Right lung (tissue), 5 donors: ENCODE measurements around the gene CACNB4. TPM values are rescaled to one million over a fixed set of nuclear protein-coding genes. Genes with fewer than 3 reads are reported as not detected.

Experiments used
- DNase-seq, 2 donors: peaks; one replicate each; pipeline ENCODE4 v3.0.0-alpha.2; 2013
- polyA plus RNA-seq, 5 donors: library from polyadenylated mRNA; unstranded; fragments of 120-200 nt; gene quantifications; one replicate each; pipeline versions ENCODE4 v1.2.1 to v1.2.3, GENCODE V29; 2013; ENCODE audit warnings: inconsistent platforms in 1 of 5, low replicate concordance in 1 of 5; ENCODE audit not compliant: insufficient read length in 5 of 5, insufficient read depth in 1 of 5

CACNB4 gene
- polyA plus RNA-seq, 5 donors: 4.2 to 12.8 (median 9.3) TPM

DNA sequence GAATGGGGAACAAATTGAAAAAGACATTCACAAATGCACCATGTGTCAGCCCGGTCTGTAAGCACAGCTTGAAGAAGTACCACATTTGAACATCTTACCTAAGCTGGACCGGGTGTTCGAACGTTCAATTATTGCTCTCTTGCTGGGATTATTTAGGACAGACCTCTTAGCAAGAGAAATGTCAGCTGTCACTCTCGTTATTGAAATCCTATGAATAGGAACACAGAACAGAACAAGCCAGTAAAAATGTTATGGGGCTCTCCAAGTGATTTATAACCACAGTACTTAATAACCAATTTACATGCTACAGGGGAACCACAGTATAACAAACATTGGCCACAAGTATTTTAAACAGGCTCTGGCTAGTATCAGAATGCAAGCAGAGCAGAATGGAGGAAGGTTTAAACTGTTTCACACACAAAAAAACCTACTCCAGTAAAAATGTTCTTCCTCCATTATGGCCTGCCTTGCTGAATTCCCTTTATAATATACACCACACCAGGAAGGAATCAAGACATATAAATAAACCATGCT, 238.2 kb downstream of the CACNB4 start:
- DNase-seq: no peak

DNA sequence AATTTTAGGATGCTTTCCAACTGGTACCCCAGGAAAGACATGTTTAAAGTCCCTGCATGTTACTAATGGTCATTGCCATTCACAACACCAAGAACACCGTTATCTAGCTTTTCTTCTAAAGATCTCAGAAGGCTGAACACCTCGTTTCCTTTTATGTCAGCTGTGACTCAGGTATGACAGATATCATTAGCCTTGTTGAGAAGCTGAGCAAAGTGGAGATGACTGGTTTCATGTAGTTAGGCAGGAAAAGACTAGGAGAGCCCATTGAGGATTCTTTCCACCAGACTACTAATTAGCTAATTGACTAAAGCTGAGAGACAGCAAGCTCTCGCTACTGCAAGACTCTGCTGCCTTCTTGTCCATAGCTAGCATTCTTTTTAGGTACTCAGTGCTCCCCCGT, 238.6 kb downstream of the CACNB4 start:
- DNase-seq: no peak

DNA sequence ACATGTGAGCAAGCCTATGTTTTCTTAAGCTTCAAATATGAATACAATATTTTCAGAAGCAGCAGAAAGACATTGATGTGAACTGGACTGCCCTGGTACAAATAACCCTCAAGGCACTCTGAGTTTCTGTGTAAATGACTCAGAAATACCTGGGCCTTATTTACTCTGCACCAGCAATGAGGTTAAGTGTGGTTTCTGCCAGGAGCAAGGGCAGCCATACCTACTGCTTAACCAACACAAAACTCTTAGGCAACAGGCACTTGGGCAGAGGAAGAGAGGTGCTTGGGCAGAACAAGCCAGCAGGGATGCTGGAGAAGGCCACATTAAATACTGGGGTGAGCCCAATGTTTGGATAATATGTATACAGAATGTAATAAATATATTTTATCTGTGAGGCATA, 241.2 kb downstream of the CACNB4 start:
- DNase-seq: no peak

DNA sequence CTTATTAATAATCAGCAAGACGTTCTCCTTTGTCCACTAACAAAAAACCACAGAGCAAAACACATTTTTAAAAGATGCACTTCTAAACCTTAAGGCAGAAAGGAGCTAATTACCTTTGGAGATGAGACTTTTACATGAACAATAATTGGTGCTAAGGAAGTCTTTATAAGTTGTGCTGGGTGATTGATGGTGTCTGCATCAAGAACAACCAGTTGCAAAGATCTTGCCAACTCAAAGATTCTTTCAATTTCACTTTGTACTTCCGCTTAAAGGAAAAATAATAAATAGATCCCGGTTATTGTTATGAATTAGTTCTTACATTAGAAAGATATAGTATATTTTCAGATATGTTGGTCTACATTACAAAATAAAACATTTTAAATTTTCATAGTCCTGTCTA, 243.7 kb downstream of the CACNB4 start:
- no peak for DNase-seq

DNA sequence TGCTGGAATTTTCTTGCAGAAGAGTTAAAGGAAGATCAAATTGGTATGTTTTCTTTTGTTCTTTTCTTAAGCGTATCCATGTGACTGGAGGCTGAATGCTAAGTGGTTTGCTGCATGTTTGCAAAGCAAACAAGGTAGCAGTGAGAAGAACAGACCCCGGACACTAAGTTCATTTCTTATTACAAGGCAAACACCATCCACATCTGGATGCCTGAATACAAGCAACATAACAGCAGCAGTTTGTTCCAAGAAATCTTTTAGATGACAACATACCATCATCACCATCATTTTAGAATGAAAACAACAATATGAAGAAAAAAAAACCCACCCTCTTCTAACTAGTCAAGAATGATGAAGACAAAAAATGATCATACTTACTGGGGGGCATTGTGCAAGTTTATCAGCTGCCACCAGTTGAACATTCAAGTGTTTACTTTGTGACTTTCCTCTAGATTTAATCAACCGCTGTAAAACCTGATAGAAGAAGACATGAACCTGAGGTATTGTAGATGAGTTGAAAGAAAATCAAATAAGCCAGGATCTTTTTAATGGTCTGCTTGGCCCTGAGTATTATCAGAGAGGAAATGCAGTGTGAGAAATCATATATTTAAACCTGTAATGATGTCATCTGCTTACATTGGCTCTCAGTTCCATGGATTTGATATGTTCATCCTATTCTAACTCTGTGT, 245.6 kb downstream of the CACNB4 start:
- DNase-seq: no peak

DNA sequence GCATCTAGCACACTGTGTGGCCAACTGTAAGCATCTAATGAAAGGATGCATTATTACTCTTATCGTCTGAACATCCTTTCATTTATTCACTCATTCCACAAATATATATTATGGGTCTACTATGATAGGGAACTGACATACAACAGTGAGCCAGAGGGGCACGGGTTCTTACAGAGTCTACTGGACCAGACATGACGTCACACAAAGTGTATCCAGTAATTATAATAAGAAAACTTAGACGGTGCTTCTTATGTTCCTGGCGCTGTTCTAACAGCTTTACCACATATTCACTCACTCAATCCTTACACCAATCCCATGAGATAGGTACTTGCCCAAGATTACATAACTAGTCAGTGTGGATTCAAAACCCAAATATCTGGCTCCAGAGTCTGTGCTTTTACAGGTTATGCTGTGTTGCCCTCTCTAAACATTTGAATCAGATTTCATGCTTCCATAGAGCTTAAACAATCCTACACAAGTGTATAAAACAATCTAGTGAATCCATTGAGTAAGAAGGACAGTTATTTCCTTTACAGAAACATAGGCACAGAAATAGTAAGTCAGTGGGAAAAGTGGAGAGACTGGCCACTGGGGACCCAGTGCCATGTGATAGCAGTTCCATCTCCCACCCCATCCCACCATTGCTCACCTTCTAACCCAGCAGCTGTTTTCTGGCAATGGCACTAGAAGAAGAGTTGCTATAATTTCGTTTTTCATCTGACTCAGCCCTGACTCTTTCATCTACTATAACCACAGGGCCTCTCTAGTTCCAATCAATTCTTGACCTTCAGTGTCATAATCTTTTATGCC, 246.4 kb downstream of the CACNB4 start:
- no peak for DNase-seq

DNA sequence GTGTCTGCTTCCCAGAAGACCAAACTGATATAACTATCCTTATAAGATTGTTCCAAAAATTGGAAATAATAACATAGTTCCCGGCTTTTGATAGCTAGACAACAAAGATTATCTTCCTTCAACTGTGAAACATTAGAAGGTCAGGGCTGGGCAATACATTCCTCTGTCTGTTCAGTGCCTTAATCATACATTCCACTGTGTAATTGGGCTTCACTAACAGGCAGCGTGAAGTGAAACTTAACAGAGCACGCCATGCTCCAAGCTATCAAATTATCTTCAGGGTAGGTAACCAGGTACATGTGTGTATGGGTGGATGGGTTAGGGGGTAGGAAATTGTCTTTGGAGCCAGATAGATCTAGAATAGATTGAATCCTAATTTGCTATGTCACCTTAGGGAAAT, 247.1 kb downstream of the CACNB4 start:
- no peak for DNase-seq

DNA sequence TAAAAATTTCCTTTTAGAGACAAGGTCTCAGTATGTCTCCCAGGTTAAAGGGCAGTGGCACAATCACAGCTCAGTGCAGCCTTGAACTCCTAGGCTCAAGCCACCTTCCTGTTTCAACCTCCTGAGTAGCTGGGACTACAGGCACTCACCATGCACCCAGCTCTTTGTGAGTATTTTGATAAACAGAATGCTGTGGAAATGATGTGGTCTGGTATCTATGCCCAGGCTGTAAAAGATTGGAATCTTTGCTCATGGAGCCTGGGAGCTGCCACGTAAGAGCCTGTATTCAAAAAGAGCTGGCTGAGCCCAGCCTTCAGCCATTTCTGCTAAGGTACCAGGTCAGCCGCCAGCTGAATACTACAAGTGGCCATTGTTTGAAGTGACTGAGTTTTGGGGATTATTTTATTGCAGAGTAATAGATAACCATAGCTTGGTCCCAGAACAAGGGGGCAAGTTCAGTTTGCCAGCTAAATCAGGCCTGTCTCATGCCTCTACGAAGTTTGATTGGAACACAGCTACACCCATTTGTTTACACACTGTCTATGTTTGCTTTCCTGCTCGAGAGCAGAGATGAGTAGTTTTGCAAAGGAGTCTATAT, 249.3 kb downstream of the CACNB4 start:
- no peak for DNase-seq

DNA sequence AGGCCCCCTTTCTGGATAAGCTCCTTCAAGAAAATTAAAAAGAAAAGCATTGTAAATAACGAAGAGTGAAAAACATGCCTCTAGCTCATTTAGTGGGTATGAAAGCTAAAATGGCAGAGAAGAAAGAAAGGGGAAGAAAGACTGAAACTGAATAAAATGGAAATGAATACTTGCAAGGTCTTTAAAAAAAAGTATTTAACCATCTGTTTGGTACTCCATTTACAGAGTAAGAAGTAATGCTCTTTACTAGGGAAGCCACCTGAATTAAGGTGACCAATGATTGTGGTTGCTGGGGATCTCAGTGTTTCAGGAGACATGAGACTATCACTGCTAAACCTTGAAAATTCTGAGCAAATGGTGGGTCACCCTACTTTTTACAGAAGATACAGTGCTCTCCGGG, 253.0 kb downstream of the CACNB4 start:
- no peak for DNase-seq

DNA sequence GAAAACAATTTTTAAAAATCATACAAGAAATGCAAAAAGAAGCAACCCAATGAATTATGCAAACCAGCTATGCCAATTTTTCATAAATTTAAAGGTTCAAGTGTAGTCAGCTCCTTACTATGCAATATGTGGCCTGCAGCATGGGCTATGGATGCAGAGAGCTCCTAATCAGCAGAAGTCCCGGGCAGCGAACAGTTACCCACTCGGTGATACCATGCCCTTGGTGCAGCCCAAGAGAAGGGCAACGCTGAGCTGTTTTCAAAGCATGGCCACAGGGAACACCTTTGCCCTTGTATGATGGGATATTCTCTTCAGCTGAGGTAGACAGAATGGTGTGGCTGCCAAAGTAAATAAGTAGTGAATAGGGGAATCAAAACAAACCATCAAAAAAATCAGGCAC, 253.4 kb downstream of the CACNB4 start:
- DNase-seq: no peak

DNA sequence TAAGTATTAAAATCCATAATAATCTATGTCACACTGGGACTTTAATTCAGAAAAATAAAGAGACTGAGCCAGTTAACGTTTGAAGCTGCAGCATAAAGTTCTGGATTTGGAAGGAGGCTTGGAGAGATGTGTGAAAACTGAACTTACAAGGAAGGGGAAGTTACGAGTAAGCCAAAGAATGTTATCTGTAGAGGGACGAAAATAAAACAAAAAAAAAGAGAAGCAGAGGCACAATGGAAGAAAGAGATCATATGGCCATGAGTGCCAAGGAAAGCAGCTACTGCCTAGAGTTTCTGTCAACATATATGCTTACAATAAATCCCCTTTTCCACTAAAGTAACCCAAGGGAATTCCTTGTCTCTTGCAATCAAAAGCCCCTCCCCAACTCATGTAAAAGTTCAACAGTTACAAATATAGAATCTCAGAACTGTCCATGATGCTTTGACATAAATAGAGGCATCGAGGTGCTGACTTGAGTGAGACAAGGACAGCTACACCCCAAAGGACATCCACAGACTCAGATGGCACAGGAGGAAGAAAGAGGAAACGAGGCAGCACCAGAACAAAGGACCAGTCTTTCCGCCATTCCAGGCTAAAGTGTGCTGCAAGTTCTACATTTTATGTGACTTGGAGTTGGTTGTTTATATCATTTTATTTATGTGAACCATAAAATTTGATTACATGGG, 254.5 kb downstream of the CACNB4 start:
- no peak for DNase-seq

DNA sequence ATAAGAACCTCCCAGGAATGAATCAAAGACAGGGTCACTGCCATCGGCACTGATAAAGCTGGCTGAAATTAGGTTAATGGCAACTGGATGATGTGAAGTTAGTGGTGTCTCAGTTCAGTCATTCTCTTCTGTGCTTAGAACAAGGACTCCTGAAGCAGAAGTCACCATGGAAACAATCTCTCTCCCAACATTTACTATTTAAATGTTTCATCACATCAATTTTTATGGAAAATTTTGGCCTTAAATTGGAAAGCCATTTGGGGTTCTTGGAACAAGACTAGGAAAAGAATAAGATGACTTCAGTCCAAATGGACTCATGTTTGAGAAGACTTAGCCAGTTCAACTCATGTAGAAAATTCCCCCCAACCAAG, 255.2 kb downstream of the CACNB4 start:
- DNase-seq: no peak

DNA sequence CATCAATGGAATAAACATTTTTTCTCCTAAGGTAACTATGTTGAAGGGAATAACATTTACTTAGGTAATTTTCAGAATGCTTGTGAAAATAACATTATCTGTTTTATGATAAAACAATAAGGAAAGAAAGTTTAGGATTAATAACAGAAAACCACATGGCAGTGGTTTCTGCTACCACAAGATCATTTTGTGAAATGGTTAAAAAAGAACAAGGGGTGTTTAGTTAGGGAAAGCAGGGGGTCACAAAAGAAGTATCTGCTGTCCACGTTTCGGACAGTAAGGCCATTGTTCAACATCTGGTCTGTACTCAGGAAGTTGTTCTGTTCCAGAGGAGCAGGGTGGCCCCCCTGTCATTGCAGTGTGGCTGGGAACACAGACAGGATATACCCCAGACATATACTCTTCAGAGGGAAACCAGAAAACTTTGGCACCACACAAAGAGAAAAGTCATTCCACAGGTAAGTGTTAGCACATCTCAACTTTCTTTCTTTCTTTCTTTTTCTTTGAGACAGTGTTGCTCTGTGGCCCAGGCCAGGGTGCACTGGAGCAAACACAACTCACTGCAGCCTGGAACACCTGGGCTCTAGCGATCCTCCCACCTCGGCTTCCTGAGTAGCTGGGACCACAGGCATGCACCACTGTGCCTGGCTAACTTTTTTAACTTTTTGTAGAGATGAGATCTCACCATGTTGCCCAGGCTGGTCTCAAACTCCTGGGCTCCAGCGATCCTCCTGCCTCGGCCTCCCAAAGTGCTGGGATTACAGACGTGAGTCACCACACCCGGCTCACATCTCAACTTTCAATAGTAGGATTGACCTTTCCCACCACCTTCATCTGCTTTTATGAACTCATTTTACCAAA, 255.8 kb downstream of the CACNB4 start:
- DNase-seq: no peak

DNA sequence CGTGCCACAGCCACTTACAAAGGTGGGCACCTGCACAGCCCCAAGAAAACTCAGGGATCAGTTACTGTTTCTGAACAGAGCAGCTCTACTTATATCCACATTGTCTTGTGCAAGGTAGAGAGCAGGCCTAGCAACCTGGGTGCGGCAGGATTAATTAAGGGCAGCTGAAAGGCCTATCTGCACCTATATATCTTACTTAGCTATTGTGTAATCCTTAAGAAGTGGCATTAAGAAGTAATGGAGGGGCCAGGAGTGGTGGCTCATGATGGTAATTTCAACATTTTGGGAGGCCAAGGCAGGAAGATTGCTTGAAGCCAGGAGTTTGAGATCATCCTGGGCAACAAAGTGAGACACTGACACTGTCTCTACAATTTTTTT, 257.8 kb downstream of the CACNB4 start:
- DNase-seq: no peak

DNA sequence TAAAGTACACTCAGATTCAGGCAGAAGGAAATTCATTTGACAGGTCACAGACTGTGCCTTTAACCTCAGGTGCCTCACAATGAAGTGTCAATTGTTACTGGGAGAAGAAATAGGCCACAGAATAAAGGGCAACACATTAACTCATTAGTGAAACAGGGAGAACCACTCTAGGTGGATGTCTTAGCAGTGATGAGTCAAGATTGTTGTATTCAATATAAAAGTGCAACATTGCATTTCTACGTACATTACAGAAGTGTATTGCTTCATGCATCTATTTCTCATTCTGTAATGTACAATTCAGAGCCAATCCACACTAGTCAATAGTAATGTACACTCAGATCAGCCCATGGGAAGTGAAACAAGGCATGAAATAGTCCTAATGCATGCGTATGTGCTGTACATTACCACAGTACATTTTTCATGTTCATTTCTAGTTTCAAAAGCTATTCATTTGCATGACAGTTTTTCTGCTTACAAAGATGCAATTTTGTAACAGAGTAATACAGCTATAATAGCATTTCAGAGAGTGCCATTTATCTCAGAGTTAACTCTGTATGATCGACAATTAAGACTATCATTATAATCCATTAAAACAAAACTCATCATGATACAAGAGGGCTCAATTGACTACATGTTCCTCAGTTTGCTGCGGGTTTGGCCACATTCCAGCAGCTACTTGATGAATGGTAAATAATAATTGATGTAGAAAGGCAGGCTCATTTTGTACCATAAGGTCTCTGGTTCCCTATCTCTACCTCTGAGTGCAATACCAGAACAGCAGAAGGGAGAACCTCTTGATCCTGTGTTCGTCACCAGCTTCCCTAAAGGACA, 258.4 kb downstream of the CACNB4 start:
- no peak for DNase-seq

DNA sequence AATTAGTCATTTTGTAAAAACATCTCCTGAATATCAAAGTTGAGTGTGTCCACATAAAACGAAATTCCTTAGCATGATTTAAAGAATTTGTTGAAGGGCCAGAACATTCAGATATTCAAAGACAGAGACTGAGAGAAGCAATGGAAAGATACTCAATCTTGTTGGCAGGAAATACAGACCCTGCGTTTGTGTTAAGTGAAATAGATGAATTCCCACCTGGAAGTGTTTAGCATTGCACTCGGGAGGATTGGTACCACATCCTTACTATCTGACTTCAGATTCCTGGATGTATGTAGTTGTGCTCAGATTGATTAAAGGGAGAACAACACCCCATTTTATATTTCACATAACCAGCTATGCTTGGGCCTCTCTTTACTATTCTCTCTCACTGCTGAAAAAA, 260.9 kb downstream of the CACNB4 start:
- DNase-seq: no peak

DNA sequence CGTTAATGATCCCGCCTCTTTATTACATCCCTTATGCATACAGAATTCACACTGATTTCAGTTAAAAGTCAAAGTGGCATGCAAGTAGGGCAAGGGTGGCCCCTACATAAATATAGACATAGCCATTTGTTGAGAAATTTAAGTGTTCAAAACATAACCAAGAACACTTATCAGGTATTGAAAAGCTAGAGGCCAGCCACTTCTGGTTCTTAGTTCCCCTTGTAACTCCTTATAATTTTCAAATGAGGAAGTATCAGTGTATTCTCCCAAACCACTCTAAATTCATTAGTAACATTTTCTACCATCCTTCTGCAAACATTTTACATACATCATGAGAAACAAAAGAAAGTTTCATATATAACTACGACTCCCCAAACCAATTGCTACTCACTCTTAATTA, 264.9 kb downstream of the CACNB4 start:
- no peak for DNase-seq

DNA sequence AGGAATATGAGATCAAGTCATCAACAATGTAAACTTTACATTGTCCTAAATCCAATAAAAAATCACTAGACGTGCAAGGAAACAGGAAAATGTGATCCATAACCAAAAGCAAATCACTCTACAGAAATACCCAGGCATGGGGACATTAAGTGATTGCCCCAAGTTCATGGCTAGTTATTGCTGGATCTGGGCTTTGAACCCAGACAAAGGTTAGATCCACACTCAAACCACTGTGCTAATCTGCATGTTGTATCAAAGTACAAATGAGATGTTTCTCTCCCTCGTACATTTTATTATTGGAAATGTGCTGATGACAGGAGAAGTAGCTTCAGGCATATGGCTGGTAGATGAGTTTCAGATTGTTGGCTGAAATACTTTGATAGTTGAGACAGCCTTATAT, 267.9 kb downstream of the CACNB4 start:
- no peak for DNase-seq

DNA sequence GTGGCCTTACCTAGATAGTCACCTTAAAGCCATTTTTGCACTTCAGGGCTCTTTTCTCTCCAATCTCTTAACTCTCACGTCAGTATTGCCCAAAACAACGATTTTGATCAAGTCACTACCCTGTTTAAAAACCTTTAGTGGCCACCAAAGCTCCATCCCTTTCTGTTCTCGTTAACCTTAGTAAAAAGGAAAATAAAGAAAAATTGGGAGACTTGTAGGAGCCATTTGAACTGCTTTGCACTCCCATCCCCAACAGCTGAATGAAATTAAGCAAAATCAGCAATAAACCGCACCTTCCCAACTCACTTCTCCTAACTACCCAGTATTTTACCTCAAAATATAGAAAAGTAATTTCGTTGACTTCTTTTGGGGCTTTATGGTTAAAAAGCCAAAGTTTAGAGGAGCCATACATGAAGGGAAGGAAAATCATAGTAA, 269.9 kb downstream of the CACNB4 start:
- DNase-seq: no peak

DNA sequence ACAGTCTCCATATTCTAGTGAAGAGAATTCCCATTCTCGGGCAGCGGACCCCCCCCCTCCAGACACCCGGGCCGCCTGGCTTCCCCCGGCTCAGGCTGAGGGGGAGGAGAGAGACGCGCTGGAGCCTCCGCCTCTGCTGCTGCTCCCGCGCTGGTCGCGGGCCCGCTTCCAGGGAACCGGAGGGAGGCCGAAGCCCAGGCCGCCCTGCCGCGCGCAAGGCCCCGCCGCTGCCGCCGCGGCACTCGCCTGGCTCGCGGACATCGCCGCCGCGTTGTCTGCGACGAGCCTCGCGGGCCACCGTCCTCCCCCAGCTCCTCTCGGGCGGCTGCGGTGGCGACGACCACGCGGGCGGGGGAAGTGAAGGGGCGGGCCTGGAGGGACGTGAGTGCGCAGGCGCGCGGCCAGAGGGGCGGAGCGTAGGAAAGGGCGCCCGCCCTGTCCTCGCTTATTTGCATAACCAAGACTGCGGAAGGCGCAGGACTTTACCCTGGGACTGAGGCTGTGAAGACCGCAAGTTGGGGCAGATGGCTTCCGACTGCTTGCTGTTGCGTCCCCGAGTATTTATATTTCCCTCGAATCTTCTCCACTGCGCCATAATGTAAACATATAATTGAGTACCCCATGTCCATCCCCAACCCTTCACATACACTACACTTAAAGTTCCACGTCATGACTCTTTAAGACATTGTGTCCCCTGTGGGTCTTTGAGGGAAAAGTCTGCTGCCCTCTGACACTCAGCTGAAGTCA, 270.5 kb downstream of the CACNB4 start, which contains the start of gene ARL5A:
Gene ARL5A, minus strand, starts transcription at position 279 of the 747 bp plus-strand sequence. Its CDS starts 245 bp downstream, at position 34.
- peak; percentile 98 for DNase-seq
